Heart right ventricle (tissue), 16 donors: ENCODE measurements around the gene ACHE. TPM values are rescaled to one million over a fixed set of nuclear protein-coding genes. Genes with fewer than 3 reads are reported as not detected.
"Not testable (repeated sequence)": the region's sequence is repeated elsewhere in the genome, so short reads cannot be mapped to it uniquely, and the experiment has no call there.

Experiments used
- ATAC-seq, 8 donors: fragments of 200-7000 bp; cut with Tn5 transposase; one replicate each; pipeline ENCODE4 v1.9.1; 2020; ENCODE audit warnings: mild to moderate bottlenecking in 8 of 8, moderate library complexity in 8 of 8, moderate number of reproducible peaks in 1 of 8
- DNase-seq, 2 donors: peaks; one replicate each; pipeline ENCODE4 v3.0.0-alpha.2; 2020
- H3K27ac ChIP-seq, 10 donors: fragments of 200-600 bp; sonication (generic) in 2 of 10; one replicate each; pipeline versions ENCODE4 v1.5.0 to v1.8.0; 2020 to 2022; ENCODE audit warnings: mild to moderate bottlenecking in 3 of 10
- H3K27me3 ChIP-seq, 7 donors: fragments of 200-600 bp; one replicate each; pipeline ENCODE4 v1.8.0; 2021 to 2022; ENCODE audit warnings: mild to moderate bottlenecking in 2 of 7
- H3K36me3 ChIP-seq, 9 donors: fragments of 200-600 bp; sonication (generic) in 1 of 9; one replicate each; pipeline versions ENCODE4 v1.5.0 to v1.8.0; 2020 to 2022; ENCODE audit warnings: mild to moderate bottlenecking in 2 of 9
- H3K4me1 ChIP-seq, 9 donors: fragments of 200-600 bp; sonication (generic) in 1 of 9; one replicate each; pipeline versions ENCODE4 v1.5.0 to v1.8.0; 2020 to 2022; ENCODE audit warnings: mild to moderate bottlenecking in 4 of 9
- H3K4me3 ChIP-seq, 10 donors: fragments of 200-600 bp; sonication (generic) in 2 of 10; one replicate each; pipeline versions ENCODE4 v1.5.0 to v1.8.0; 2020 to 2022; ENCODE audit warnings: mild to moderate bottlenecking in 7 of 10, moderate library complexity in 2 of 10
- H3K9me3 ChIP-seq, 11 donors: fragments of 200-600 bp in 10 of 11; sonication (generic) in 2 of 11; one replicate each; pipeline versions ENCODE4 v1.5.0 to v1.8.0; 2013 to 2022; ENCODE audit warnings: mild to moderate bottlenecking in 2 of 11, control low read depth in 1 of 11, moderate library complexity in 1 of 11
- WGBS, 2 donors: extraction: QIAGEN DNeasy Blood & Tissue Kit; methylation state at CpG; one replicate each; pipeline ENCODE4 v1.1.7; 2013; ENCODE audit warnings: inconsistent platforms in 1 of 2; 5-methylcytosine and 5-hydroxymethylcytosine counted together
- intact Hi-C, 10 donors: fragments of 100-400 bp; cut with DNase I; formaldehyde crosslinking; loops; one replicate each; pipeline versions ENCODE4 v1.11.1 to v1.14.2; 2022
- long read RNA-seq, 3 donors: library from polyadenylated mRNA; unstranded; transcript quantifications; one replicate each; pipeline ENCODE4 v2.0.0, GENCODE V29; 2020 to 2021
- polyA plus RNA-seq, 2 donors: library from polyadenylated mRNA; stranded (reverse); fragments of 200-250 nt; gene quantifications; one replicate each; pipeline ENCODE4 v1.2.3, GENCODE V29; 2013
- total RNA-seq, 10 donors: library from RNA; stranded (reverse); fragmentation: NEBNext Ultra II Directional in 3 of 10; extraction: Animal tissue kit (Norgen Biotek cat#: 25700) in 3 of 10; gene quantifications; one replicate each; pipeline versions ENCODE4 v1.2.1 to v1.2.4, GENCODE V29; 2021 to 2023
- TF ChIP-seq, protein P1 (sequence below), 9 donors: fragments of 200-600 bp; sonication (generic) in 2 of 9; IDR thresholded peaks; one replicate each; pipeline versions ENCODE4 v1.5.0 to v1.8.0; 2021 to 2022; ENCODE audit warnings: antibody characterized with exemption in 9 of 9, mild to moderate bottlenecking in 5 of 9, moderate library complexity in 1 of 9
- donor health status: Arrhythmogenic right ventricular cardiomyopathy.
- donor health status: ischemic (EF 13 %, LVEDD 7.1; RV severe dilation, severe dysfunction).
- donor health status: healthy with polysubstance abuse.
- donor health status: DM: no; HTN: yes; CAD: no.
- donor health status: DM: no; HTN: no; CAD: no.
- donor health status: ischemic (EF 25% LVEDD 6.9; RV normal size, moderate dysfunction).
- donor health status: ischemic (EF 25% LVEDD 5.7; RV mildly dilated, moderate dysfunction).
- donor health status: healthy.
- donor health status: DM: yes; HTN: yes; CAD: no.
- donor health status: Ischemic cardiomyopathy.
- donor health status: ischemic (EF 35%, LVEDD 5.7; RV mildly dilated, moderate dysfunction).
- donor health status: nonischemic (EF 11% LVEDD 7.7; RV severe dilation, severe dysfunction).
- donor health status: DM: yes; HTN: yes; CAD: no.
- donor health status: PGD.
- donor health status: ischemic (EF 29% LVEDD 5.4; RV normal size, mild dysfunction).
- donor health status: nonischemic (EF 23%, LVEDD 6.1; RV moderate dilation, normal function).

Gene ACHE
- total RNA-seq (1 to 10 TPM in 2 of 10 donors, under 1 TPM in 8; 0.27 to 1.1 (median 0.71) TPM), polyA plus RNA-seq (under 1 TPM; 0.80 to 0.94 TPM)
- long read RNA-seq, donor 1, result 0 reads
- long read RNA-seq, donor 2, partial matches to known transcripts, result 0 of 1 reads
- long read RNA-seq, donor 2, other reads (novel, unspliced or antisense), result 0 of 1 reads
- long read RNA-seq, donor 3, partial matches to known transcripts, result 1 of 1 reads
- long read RNA-seq, donor 3, other reads (novel, unspliced or antisense), result 0 of 1 reads

DNA sequence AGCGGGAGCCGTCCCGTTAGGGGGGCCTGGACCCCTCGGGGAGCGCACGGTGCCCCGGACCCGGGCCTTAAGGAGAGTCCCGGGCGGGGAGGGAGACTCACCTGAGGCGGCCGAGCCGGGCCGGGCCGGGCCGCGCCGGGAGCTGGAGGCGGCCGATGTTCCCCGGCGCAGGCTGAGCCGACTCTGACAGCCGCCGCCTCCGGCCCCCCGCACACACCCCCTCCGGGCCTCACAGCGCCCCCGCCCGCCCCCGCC is at the start of gene ACHE:
Gene ACHE, minus strand, starts transcription at position 188 of the 255 bp plus-strand sequence. CDS start 1,656 bp downstream, outside the sequence.
- DNase-seq (no peak), ATAC-seq (peak in 3 of 8 donors; percentile 4 to 9 (median 6))
- Histone ChIP-seq H3K4me1 (peaks cover 5 to 36% (median 23%) of the 10 kb centered on the region in 9 donors), H3K9me3 (no peaks in the 10 kb centered on the region), H3K4me3 (peak within 1 kb of the TSS; percentile 18 to 61 (median 53)), H3K36me3 (no peaks in the 10 kb centered on the region), H3K27me3 (peaks cover 13 to 91% (median 55%) of the 10 kb centered on the region in 7 donors), H3K27ac (peak within 1 kb of the TSS in 6 of 10 donors; percentile 24 to 64 (median 39))
- TF ChIP-seq, protein P1, sequence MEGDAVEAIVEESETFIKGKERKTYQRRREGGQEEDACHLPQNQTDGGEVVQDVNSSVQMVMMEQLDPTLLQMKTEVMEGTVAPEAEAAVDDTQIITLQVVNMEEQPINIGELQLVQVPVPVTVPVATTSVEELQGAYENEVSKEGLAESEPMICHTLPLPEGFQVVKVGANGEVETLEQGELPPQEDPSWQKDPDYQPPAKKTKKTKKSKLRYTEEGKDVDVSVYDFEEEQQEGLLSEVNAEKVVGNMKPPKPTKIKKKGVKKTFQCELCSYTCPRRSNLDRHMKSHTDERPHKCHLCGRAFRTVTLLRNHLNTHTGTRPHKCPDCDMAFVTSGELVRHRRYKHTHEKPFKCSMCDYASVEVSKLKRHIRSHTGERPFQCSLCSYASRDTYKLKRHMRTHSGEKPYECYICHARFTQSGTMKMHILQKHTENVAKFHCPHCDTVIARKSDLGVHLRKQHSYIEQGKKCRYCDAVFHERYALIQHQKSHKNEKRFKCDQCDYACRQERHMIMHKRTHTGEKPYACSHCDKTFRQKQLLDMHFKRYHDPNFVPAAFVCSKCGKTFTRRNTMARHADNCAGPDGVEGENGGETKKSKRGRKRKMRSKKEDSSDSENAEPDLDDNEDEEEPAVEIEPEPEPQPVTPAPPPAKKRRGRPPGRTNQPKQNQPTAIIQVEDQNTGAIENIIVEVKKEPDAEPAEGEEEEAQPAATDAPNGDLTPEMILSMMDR (IDR thresholded peaks at IDR 0.05), result no peak
- intact Hi-C loops, result loop anchor here in 7 of 10 donors (5.0 to 10.0 kb wide), 6 partner anchors 72 to 389 kb away; partner anchors contain the start of gene MUC12 (in 1 of the 7)
- 0 to 1% methylated on average over 25 to 32 of the region's 32 CpGs for WGBS, 2 donors

DNA sequence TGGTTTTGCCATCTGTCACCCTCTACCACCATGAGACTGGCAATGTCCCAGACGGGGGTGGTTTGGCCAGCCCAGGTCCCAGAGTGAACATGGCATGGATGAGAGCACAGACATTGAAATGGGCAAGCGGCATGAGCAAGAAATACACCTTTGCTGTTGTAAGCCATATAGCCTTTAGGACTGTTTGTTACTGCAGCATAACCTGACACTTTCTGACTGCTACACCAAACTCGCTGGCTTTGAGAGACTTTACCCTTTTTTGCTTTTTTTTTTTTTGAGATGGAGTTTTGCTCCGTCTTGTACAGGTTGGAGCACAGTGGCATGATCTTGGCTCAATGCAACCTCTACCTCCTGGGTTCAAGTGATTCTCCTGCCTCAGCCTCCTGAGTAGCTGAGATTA is 48.5 kb upstream of the ACHE start:
- Histone ChIP-seq H3K9me3 (peaks cover 0 to 20% (median 5%) of the 10 kb centered on the region in 11 donors), H3K36me3 (no peaks in the 10 kb centered on the region), H3K27ac (no peak overlapping the region), H3K4me3 (no peak overlapping the region), H3K4me1 (no peaks in the 10 kb centered on the region), H3K27me3 (peaks cover 0 to 48% (median 29%) of the 10 kb centered on the region in 7 donors)
- TF ChIP-seq, protein P1 (IDR thresholded peaks at IDR 0.05), result no peak
- intact Hi-C loops, result no loop called here
- ATAC-seq (no peak), DNase-seq (no peak)
- WGBS, 2 donors, result 75 to 94% methylated on average over 4 of the region's 4 CpGs

DNA sequence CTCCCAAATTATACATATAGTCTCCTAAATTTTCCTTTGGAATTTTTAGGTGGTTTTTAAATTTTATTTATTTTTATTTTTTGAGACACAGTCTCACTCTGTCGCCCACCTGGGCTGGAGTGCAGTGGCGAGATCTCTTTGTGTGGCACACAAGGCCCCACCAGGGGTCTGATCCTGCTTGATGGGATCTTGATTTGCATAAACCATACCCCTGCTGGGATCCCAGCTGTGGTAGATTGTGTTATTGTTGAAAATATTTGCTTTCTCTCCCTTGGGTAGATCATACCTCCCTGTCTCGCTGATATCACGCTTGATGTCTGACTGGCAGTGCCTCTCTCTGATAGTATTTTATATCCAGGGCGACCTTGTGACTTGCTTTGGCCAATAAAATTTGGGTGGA is 48.0 kb upstream of the ACHE start:
- Histone ChIP-seq H3K27me3 (peaks cover 0 to 44% (median 24%) of the 10 kb centered on the region in 7 donors), H3K36me3 (no peaks in the 10 kb centered on the region), H3K4me3 (no peak overlapping the region), H3K9me3 (peaks cover 0 to 20% (median 5%) of the 10 kb centered on the region in 11 donors), H3K27ac (no peak overlapping the region), H3K4me1 (no peaks in the 10 kb centered on the region)
- WGBS, 2 donors, result 73 to 79% methylated on average over 5 of the region's 5 CpGs
- intact Hi-C loops, result no loop called here
- DNase-seq (no peak), ATAC-seq (no peak)
- TF ChIP-seq, protein P1 (IDR thresholded peaks at IDR 0.05), result no peak

- DNase-seq (no peak), ATAC-seq (no peak)
- Histone ChIP-seq H3K36me3 (no peaks in the 10 kb centered on the region), H3K27ac (no peak overlapping the region), H3K4me3 (no peak overlapping the region), H3K27me3 (peaks cover 0 to 31% (median 20%) of the 10 kb centered on the region in 7 donors), H3K4me1 (no peaks in the 10 kb centered on the region), H3K9me3 (peaks cover 0 to 20% (median 5%) of the 10 kb centered on the region in 11 donors)
- TF ChIP-seq, protein P1 (IDR thresholded peaks at IDR 0.05), result no peak
- 78 to 80% methylated on average over 9 of the region's 9 CpGs for WGBS, 2 donors
- intact Hi-C loops, result no loop called here
Observed at GRCh38 chr7:100942045-100942774, 46.5 kb upstream of the ACHE start.

GRCh38 chr7:100936167-100936566 is 40.5 kb upstream of the ACHE start:
- H3K36me3 ChIP-seq, intact Hi-C loops, DNase-seq, ATAC-seq, H3K27me3 ChIP-seq, H3K4me1 ChIP-seq, H3K27ac ChIP-seq, H3K4me3 ChIP-seq: not testable (repeated sequence)
- 87 to 93% methylated on average over 7 of the region's 7 CpGs for WGBS, 2 donors
- H3K9me3 ChIP-seq, result peaks cover 0 to 33% (median 9%) of the 10 kb centered on the region in 11 donors

GRCh38 chr7:100935381-100935780 is 39.7 kb upstream of the ACHE start:
- DNase-seq, H3K4me1 ChIP-seq, H3K27me3 ChIP-seq, ATAC-seq, H3K27ac ChIP-seq, H3K36me3 ChIP-seq, intact Hi-C loops, H3K4me3 ChIP-seq: not testable (repeated sequence)
- WGBS, 2 donors, result 71 to 79% methylated on average over 2 of the region's 2 CpGs
- H3K9me3 ChIP-seq, result peaks cover 0 to 28% (median 9%) of the 10 kb centered on the region in 11 donors
